OCI-LY7 (cell line): ENCODE data around the gene PCTP. TPM values are rescaled to one million over a fixed set of nuclear protein-coding genes. Genes with fewer than 3 reads are reported as not detected.

Source experiments
- BruUV-seq: library from RNA; stranded (reverse); fragments of 400-500 nt; replicated peaks from 2 replicates; lab custom pipeline; 2021; lab: Mats Ljungman, UMichigan
- CTCF ChIA-PET: fragments of 300-600 bp; sonication (Branson Sonifier 250); formaldehyde crosslinking; loops from one replicate; lab custom pipeline; 2022; ENCODE audit warnings: antibody characterized with exemption; ENCODE audit not compliant: unreplicated experiment; lab: Charles Lee
- POLR2A ChIA-PET: fragments of 300-600 bp; sonication (Branson Sonifier 250); formaldehyde crosslinking; loops from one replicate; lab custom pipeline; 2022; ENCODE audit warnings: antibody characterized with exemption; lab: Charles Lee
- DNase-seq: peaks from one replicate; pipeline ENCODE4 v3.0.0-alpha.2; 2015; ENCODE audit warnings: low spot score
- H2AFZ ChIP-seq: fragments of 200-600 bp; sonication (generic), shearing (Covaris generic); 2 replicates; pipeline ENCODE4 v1.6.1; 2014; ENCODE audit warnings: mild to moderate bottlenecking, antibody characterized with exemption, low read length, moderate library complexity
- H3K27ac ChIP-seq: fragments of 200-600 bp; sonication (generic); 2 replicates; pipeline ENCODE4 v1.5.1; 2014; ENCODE audit warnings: mixed run types, low read depth, mild to moderate bottlenecking, moderate library complexity, low read length, inconsistent platforms; ENCODE audit not compliant: poor library complexity, severe bottlenecking
- H3K36me3 ChIP-seq: fragments of 200-600 bp; sonication (generic); 2 replicates; pipeline ENCODE4 v1.6.1; 2014; ENCODE audit warnings: mild to moderate bottlenecking, antibody characterized with exemption, low read length, moderate library complexity, mixed read lengths; ENCODE audit not compliant: insufficient read depth
- H3K4me1 ChIP-seq: fragments of 200-600 bp; sonication (generic); 2 replicates; pipeline ENCODE4 v1.5.1; 2014; ENCODE audit warnings: mild to moderate bottlenecking, low read length; ENCODE audit not compliant: insufficient read depth, poor library complexity, severe bottlenecking
- H3K4me2 ChIP-seq: fragments of 200-600 bp; sonication (generic); 2 replicates; pipeline ENCODE4 v1.6.1; 2014; ENCODE audit warnings: mild to moderate bottlenecking, low read length
- H3K4me3 ChIP-seq: fragments of 200-600 bp; sonication (generic); 2 replicates; pipeline ENCODE4 v1.5.1; 2014; ENCODE audit warnings: mild to moderate bottlenecking, low read depth, low read length; ENCODE audit not compliant: poor library complexity, severe bottlenecking
- H3K79me2 ChIP-seq: fragments of 200-600 bp; sonication (generic); 2 replicates; pipeline ENCODE4 v1.6.1; 2016; ENCODE audit warnings: low read depth, mild to moderate bottlenecking, low read length, moderate library complexity, mixed read lengths; ENCODE audit not compliant: insufficient read depth
- H3K9me2 ChIP-seq: fragments of 200-600 bp; sonication (generic); 2 replicates; pipeline ENCODE4 v1.6.1; 2016; ENCODE audit warnings: mild to moderate bottlenecking, low read length, mixed read lengths; ENCODE audit not compliant: insufficient read depth
- H3K9me3 ChIP-seq: fragments of 200-600 bp; sonication (generic); 2 replicates; pipeline ENCODE4 v1.6.1; 2014; ENCODE audit warnings: mild to moderate bottlenecking, mixed run types, low read length, mixed read lengths
- H4K20me1 ChIP-seq: fragments of 200-600 bp; sonication (generic); 2 replicates; pipeline ENCODE4 v1.6.1; 2014; ENCODE audit warnings: mild to moderate bottlenecking, antibody characterized with exemption, low read length, moderate library complexity, mixed read lengths; ENCODE audit not compliant: insufficient read depth
- EZH2phosphoT487 ChIP-seq: fragments of 200-600 bp; sonication (generic); IDR thresholded peaks from 2 replicates; pipeline ENCODE4 v1.6.1; 2018; ENCODE audit warnings: low read depth, borderline replicate concordance, mild to moderate bottlenecking, mixed run types, antibody characterized with exemption, low read length, moderate library complexity, mixed read lengths
- intact Hi-C: fragments of 100-400 bp; cut with micrococcal nuclease; formaldehyde crosslinking; loops from one replicate; pipeline ENCODE4 v1.10.0; 2022; ENCODE audit not compliant: unreplicated experiment
- total RNA-seq, 2 experiments: library from RNA; depleted of rRNA in 1 of 2; stranded (reverse); fragments of >200 nt in 1 of 2; shearing (Covaris generic) in 1 of 2; gene quantifications; 2 replicates each; pipeline ENCODE4 v1.2.3, GENCODE V29; 2014 to 2022
- TF ChIP-seq, protein P1 (sequence below): fragments of 200-600 bp; sonication (generic); conservative IDR thresholded peaks from 2 replicates; pipeline ENCODE4 v1.5.1; 2014; ENCODE audit warnings: mild to moderate bottlenecking, antibody characterized with exemption, low read length, moderate library complexity, mixed read lengths

The PCTP gene
- total RNA-seq, 2 experiments from 2014 or later: 6.1 to 9.4 TPM

DNA sequence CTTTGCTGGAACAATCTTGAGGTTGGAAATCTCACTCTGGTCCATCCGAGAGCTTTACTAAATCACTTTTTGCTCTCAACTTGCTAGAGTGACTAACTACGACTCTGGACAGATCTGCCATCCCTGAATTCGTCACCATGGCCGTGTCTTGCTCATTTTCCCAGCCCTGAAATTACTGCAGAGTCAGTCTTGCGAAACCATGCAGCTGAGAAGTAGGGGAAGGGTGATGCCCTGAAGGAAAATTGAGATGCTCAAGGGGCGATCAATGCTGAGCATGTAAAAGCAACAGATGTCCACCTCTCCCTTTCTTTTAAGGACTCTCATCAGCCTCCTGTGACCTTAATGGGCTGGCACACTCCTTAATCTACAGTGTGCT lies 18.8 kb downstream of the PCTP start:
- DNase-seq: no peak
- Histone ChIP-seq H4K20me1 (no peaks in the 10 kb centered on the region), H3K27ac (no peak overlapping the region), H3K36me3 (no peaks in the 10 kb centered on the region), H3K4me3 (no peak overlapping the region), H3K79me2 (no peaks in the 10 kb centered on the region), H3K9me3 (no peaks in the 10 kb centered on the region), H3K4me2 (no peak overlapping the region), H2AFZ (no peak overlapping the region), H3K4me1 (no peaks in the 10 kb centered on the region), H3K9me2 (no peaks in the 10 kb centered on the region)
- ChIA-PET POLR2A (no interaction called here), CTCF (no interaction called here)
- no TSS peak for BruUV-seq
- intact Hi-C loops: no loop called here
- TF ChIP-seq EZH2phosphoT487: no peak
- TF ChIP-seq, protein P1, sequence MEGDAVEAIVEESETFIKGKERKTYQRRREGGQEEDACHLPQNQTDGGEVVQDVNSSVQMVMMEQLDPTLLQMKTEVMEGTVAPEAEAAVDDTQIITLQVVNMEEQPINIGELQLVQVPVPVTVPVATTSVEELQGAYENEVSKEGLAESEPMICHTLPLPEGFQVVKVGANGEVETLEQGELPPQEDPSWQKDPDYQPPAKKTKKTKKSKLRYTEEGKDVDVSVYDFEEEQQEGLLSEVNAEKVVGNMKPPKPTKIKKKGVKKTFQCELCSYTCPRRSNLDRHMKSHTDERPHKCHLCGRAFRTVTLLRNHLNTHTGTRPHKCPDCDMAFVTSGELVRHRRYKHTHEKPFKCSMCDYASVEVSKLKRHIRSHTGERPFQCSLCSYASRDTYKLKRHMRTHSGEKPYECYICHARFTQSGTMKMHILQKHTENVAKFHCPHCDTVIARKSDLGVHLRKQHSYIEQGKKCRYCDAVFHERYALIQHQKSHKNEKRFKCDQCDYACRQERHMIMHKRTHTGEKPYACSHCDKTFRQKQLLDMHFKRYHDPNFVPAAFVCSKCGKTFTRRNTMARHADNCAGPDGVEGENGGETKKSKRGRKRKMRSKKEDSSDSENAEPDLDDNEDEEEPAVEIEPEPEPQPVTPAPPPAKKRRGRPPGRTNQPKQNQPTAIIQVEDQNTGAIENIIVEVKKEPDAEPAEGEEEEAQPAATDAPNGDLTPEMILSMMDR: no peak

DNA sequence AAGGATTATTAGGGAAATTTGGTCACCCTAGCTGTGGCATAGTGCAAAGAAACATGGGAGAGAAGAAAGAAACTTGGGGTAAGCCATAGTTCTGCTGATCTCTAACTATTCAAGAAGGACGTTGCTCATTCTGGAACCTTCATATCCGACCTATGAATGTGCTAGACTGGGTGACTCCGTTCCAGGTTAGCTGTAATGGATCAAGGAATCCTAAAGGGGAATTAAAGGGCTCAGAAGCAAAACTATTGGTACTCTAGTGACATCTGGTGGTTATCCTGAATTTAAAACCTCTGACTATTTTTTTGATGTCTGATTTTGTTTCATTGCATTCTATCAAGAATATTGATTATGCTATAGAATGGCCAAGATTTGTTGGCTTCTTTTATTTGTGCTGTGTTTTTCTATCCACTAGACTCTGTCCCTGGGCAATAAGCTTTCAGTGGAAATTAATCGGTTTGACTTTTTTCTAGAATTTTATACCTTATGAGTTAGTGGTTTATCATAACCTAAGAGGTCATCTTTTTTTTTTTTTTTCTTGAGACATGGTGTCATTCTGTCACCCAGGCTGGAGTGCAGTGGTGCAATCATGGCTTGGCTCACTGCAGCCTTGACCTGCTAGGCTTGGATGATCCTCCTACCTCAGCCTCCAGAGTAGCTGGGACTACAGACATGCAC lies 19.5 kb downstream of the PCTP start:
- no TSS peak for BruUV-seq

More for the DNA sequence above, 19.5 kb downstream of the PCTP start:
- H2AFZ ChIP-seq: no peak overlapping the region
- ChIA-PET POLR2A (no interaction called here), CTCF (interaction anchor here (1.1 kb wide), 1 partner anchor 12 kb away, joined by 3 read pairs; no protein-coding TSS in a partner anchor)
- peak; percentile 46 for DNase-seq
- intact Hi-C loops: loop anchor here (1.0 kb wide), 1 partner anchor 244 kb away; no protein-coding TSS in a partner anchor
- H3K4me1 ChIP-seq: no peaks in the 10 kb centered on the region
- H3K27ac ChIP-seq: no peak overlapping the region
- no peaks in the 10 kb centered on the region for H3K9me3 ChIP-seq
- no peak for TF ChIP-seq EZH2phosphoT487
- TF ChIP-seq, protein P1: peak; percentile 87
- no peak overlapping the region for H3K4me2 ChIP-seq
- H3K9me2 ChIP-seq: no peaks in the 10 kb centered on the region
- H3K79me2 ChIP-seq: no peaks in the 10 kb centered on the region
- no peak overlapping the region for H3K4me3 ChIP-seq
- no peaks in the 10 kb centered on the region for H4K20me1 ChIP-seq
- no peaks in the 10 kb centered on the region for H3K36me3 ChIP-seq
